ENCODE results near the gene DACH2. TPM values are rescaled to one million over a fixed set of nuclear protein-coding genes. Genes with fewer than 3 reads are reported as not detected.
A peak's percentile ranks its signal among the peaks of the same experiment; 100 is the strongest.

The DACH2 gene
- total RNA-seq, 1 donor from 2014 or later = 0.11 TPM

DNA sequence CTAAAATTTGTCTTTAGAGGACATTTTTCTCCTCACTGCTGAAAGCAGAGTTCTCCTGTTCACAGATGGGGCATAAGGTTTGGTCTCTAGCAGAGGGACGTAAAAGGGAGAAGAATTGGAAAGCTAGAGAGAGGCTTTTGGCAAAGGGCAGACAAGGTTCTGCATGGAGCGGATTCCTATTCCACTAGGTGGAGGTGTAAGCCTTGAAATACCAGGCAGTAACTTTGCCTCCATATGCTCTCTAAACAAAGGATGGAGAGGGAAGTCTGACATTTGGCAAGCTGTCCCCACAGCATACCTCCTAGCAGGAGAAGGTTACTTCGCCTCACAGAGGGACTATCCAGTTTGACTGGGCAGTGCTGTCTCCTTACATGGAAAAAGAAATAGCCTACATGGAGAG lies 174.7 kb downstream of the DACH2 start:
- H3K27ac ChIP-seq = no peak overlapping the region
- TF ChIP-seq EZH2phosphoT487 (IDR thresholded peaks at IDR 0.05) = no peak
- TF ChIP-seq EZH2 (IDR thresholded peaks at IDR 0.05) = no peak
- TF ChIP-seq, protein P1, sequence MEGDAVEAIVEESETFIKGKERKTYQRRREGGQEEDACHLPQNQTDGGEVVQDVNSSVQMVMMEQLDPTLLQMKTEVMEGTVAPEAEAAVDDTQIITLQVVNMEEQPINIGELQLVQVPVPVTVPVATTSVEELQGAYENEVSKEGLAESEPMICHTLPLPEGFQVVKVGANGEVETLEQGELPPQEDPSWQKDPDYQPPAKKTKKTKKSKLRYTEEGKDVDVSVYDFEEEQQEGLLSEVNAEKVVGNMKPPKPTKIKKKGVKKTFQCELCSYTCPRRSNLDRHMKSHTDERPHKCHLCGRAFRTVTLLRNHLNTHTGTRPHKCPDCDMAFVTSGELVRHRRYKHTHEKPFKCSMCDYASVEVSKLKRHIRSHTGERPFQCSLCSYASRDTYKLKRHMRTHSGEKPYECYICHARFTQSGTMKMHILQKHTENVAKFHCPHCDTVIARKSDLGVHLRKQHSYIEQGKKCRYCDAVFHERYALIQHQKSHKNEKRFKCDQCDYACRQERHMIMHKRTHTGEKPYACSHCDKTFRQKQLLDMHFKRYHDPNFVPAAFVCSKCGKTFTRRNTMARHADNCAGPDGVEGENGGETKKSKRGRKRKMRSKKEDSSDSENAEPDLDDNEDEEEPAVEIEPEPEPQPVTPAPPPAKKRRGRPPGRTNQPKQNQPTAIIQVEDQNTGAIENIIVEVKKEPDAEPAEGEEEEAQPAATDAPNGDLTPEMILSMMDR (IDR thresholded peaks at IDR 0.05) = no peak
- H3K36me3 ChIP-seq = no peaks in the 10 kb centered on the region
- H3K27ac Mint-ChIP-seq = no peak overlapping the region
- H3F3A ChIP-seq (ENCODE audit: low read depth) = no peaks in the 10 kb centered on the region
- H3K4me3 Mint-ChIP-seq = no peak overlapping the region
- no peak overlapping the region for H3K9ac ChIP-seq
- peaks cover 6% of the 10 kb centered on the region for H3K27me3 Mint-ChIP-seq (ENCODE audit: insufficient read depth, low read depth)
- no peak overlapping the region for H3K4me3 ChIP-seq
- H3K4me2 ChIP-seq = no peak overlapping the region
- H3K9me3 Mint-ChIP-seq = peaks cover 43% of the 10 kb centered on the region
- H3K36me3 Mint-ChIP-seq = peaks cover 4% of the 10 kb centered on the region
- no peaks in the 10 kb centered on the region for H4K20me1 ChIP-seq (ENCODE audit: low read depth)
- no peaks in the 10 kb centered on the region for H3K27me3 ChIP-seq
- H3K4me1 Mint-ChIP-seq = no peaks in the 10 kb centered on the region
- H3K9me3 ChIP-seq (ENCODE audit: low read depth) = peaks cover 10% of the 10 kb centered on the region
- H2AFZ ChIP-seq (replicated peaks) = no peak overlapping the region
- H3K4me1 ChIP-seq = no peaks in the 10 kb centered on the region
- no peaks in the 10 kb centered on the region for H3K79me2 ChIP-seq (ENCODE audit: low read depth)
- DNase-seq (ENCODE audit: low spot score) = no peak

DNA sequence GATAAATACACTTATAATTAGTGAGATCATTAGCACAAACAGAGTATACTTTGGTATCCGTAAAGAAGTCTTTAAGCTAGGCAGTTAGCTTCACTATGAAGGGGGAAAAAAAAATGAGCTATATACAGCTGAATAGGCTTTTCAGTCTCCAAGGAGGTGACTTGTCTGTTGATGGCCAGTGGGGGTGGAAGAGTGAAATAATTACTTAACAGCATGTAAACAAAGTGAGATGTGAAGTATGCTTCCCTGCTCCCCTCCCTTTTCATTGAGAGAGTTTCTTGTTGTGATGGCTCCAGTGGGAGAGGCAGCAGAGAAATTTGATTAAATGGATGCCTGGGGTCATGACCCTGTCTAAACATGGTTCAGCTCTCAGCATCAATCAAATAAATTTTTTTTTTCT lies 180.9 kb downstream of the DACH2 start:
- H3K27ac ChIP-seq = no peak overlapping the region
- no peaks in the 10 kb centered on the region for H3K36me3 Mint-ChIP-seq
- peaks cover 16% of the 10 kb centered on the region for H3K9me3 Mint-ChIP-seq
- H3K4me3 Mint-ChIP-seq = no peak overlapping the region
- peak; percentile 2 for DNase-seq (ENCODE audit: low spot score)
- no peak overlapping the region for H3K4me3 ChIP-seq
- no peaks in the 10 kb centered on the region for H3K4me1 ChIP-seq
- H3K9me3 ChIP-seq (ENCODE audit: low read depth) = peaks cover 12% of the 10 kb centered on the region
- H3K27me3 Mint-ChIP-seq (ENCODE audit: insufficient read depth, low read depth) = no peaks in the 10 kb centered on the region
- no peak overlapping the region for H3K9ac ChIP-seq
- H3K27me3 ChIP-seq = no peaks in the 10 kb centered on the region
- H3K27ac Mint-ChIP-seq = peak overlapping the region; percentile 40
- TF ChIP-seq, protein P1 (IDR thresholded peaks at IDR 0.05) = no peak
- TF ChIP-seq EZH2 (IDR thresholded peaks at IDR 0.05) (no peak), EZH2phosphoT487 (IDR thresholded peaks at IDR 0.05) (no peak)
- H2AFZ ChIP-seq (replicated peaks) = no peak overlapping the region
- H3K36me3 ChIP-seq = no peaks in the 10 kb centered on the region
- no peaks in the 10 kb centered on the region for H4K20me1 ChIP-seq (ENCODE audit: low read depth)
- peaks cover 19% of the 10 kb centered on the region for H3K4me1 Mint-ChIP-seq
- H3K4me2 ChIP-seq = no peak overlapping the region
- no peaks in the 10 kb centered on the region for H3K79me2 ChIP-seq (ENCODE audit: low read depth)
- no peaks in the 10 kb centered on the region for H3F3A ChIP-seq (ENCODE audit: low read depth)

DNA sequence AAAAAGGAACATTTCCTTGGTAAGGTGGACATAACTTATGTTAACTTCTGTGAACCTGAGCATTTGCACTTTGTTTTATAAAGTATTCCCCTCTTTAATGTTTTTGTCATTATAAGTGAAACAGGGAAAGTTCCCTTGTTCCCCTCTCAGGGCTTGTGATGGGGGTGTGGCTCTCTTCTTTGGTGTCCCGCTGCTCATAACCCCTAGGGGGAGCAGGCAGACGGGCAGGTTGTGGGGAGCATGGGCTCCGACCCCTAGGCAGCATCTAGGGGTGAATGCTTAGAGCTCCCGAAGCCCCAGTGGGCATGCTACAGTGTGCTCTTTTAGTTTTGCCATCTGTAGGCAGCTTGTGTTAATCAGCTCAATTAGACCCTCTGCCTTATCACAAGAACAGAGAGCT lies 200.4 kb downstream of the DACH2 start:
- Histone ChIP-seq H3K9ac (no peak overlapping the region), H3K4me2 (no peak overlapping the region), H4K20me1 (ENCODE audit: low read depth) (no peaks in the 10 kb centered on the region), H3K4me3 (no peak overlapping the region), H3K9me3 (ENCODE audit: low read depth) (peaks cover 6% of the 10 kb centered on the region), H3K79me2 (ENCODE audit: low read depth) (no peaks in the 10 kb centered on the region), H3K36me3 (no peaks in the 10 kb centered on the region), H3F3A (ENCODE audit: low read depth) (no peaks in the 10 kb centered on the region), H2AFZ (replicated peaks) (no peak overlapping the region), H3K27ac (no peak overlapping the region), H3K27me3 (no peaks in the 10 kb centered on the region), H3K4me1 (no peaks in the 10 kb centered on the region)
- Mint-ChIP-seq H3K9me3 (peaks cover 3% of the 10 kb centered on the region), H3K27ac (no peak overlapping the region), H3K36me3 (no peaks in the 10 kb centered on the region), H3K4me1 (no peaks in the 10 kb centered on the region), H3K4me3 (no peak overlapping the region), H3K27me3 (ENCODE audit: insufficient read depth, low read depth) (no peaks in the 10 kb centered on the region)
- no peak for TF ChIP-seq EZH2 (IDR thresholded peaks at IDR 0.05)
- TF ChIP-seq, protein P1 (IDR thresholded peaks at IDR 0.05) = peak; percentile 37
- DNase-seq (ENCODE audit: low spot score) = peak; percentile 16

Data from neural progenitor cell (in vitro differentiated cells).